BE2C (cell line): Measurements from ENCODE around the gene ZNF329.

ENCODE experiments used
- DNase-seq: peaks from one replicate; pipeline ENCODE4 v3.0.0-alpha.2; 2020
- H3K27me3 ChIP-seq: fragments of 250-450 bp; sonication (Bioruptor Pico); 2 replicates; pipeline ENCODE4 v1.5.1; 2020; ENCODE audit warnings: mild to moderate bottlenecking
- H3K36me3 ChIP-seq: fragments of 250-450 bp; sonication (Bioruptor Pico); 2 replicates; pipeline ENCODE4 v1.5.1; 2020; ENCODE audit warnings: mild to moderate bottlenecking
- H3K4me1 ChIP-seq: fragments of 250-450 bp; sonication (Bioruptor Pico); 2 replicates; pipeline ENCODE4 v1.5.1; 2020
- H3K4me3 ChIP-seq: 2 replicates; pipeline ENCODE4 v1.5.1; 2011; ENCODE audit warnings: low read depth, low read length
- H3K9me3 ChIP-seq: fragments of 250-450 bp; sonication (Bioruptor Pico); 2 replicates; pipeline ENCODE4 v1.5.1; 2020
- TF ChIP-seq, protein P1 (sequence below): IDR thresholded peaks from 2 replicates; pipeline ENCODE4 v1.5.1; 2012; ENCODE audit warnings: mild to moderate bottlenecking, low read depth, low read length

Gene ZNF329

DNA sequence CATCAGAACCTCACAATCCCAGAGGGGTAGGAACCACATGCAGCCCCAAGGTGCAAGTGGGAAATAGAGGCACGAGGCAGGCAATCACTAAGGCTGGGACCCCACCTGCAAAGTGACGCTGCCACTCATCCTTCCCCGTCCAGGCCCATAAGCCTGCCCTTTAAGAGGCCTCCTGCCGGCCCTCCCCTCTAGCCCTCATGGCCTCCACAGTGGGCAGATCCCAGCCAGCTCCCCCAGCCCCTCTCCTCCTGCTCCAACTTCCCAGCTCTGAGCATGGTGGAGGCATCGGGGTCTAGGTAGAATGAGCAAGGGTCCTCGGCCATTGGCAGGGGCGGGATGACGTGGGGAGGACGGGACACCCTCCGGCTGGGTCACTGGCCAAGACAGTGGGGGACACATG, 55.3 kb downstream of the ZNF329 start:
- H3K36me3 ChIP-seq: no peaks in the 10 kb centered on the region
- no peak overlapping the region for H3K4me3 ChIP-seq
- H3K27me3 ChIP-seq: no peaks in the 10 kb centered on the region
- H3K9me3 ChIP-seq: peaks cover 6% of the 10 kb centered on the region; the same call in 1 of the 2 replicates
- DNase-seq: no peak
- H3K4me1 ChIP-seq: no peaks in the 10 kb centered on the region
- TF ChIP-seq, protein P1, sequence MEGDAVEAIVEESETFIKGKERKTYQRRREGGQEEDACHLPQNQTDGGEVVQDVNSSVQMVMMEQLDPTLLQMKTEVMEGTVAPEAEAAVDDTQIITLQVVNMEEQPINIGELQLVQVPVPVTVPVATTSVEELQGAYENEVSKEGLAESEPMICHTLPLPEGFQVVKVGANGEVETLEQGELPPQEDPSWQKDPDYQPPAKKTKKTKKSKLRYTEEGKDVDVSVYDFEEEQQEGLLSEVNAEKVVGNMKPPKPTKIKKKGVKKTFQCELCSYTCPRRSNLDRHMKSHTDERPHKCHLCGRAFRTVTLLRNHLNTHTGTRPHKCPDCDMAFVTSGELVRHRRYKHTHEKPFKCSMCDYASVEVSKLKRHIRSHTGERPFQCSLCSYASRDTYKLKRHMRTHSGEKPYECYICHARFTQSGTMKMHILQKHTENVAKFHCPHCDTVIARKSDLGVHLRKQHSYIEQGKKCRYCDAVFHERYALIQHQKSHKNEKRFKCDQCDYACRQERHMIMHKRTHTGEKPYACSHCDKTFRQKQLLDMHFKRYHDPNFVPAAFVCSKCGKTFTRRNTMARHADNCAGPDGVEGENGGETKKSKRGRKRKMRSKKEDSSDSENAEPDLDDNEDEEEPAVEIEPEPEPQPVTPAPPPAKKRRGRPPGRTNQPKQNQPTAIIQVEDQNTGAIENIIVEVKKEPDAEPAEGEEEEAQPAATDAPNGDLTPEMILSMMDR: no peak

DNA sequence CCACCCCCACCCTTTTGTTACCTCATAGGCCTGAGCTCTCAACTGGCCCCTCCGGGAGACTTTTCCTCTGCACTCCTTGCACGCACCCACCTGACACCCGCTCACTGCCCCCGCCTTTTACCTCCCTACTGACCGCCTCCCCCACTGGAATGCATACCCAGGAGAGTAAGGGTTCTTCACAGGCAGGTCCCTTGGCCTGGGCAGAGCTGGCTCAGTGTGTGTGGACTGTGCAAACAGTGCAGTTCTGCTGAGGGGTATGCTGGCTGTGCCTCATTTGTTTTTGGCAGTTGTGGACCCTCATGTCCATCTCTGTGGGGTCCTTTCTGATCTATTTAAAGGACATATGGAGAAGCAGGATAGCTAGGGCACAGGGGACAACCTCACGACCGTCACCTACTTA, 57.5 kb downstream of the ZNF329 start:
- Histone ChIP-seq H3K4me1 (no peaks in the 10 kb centered on the region), H3K36me3 (no peaks in the 10 kb centered on the region), H3K27me3 (no peaks in the 10 kb centered on the region), H3K9me3 (peaks cover 11% of the 10 kb centered on the region; the same call in 1 of the 2 replicates), H3K4me3 (no peak overlapping the region)
- no peak for DNase-seq
- TF ChIP-seq, protein P1: no peak

DNA sequence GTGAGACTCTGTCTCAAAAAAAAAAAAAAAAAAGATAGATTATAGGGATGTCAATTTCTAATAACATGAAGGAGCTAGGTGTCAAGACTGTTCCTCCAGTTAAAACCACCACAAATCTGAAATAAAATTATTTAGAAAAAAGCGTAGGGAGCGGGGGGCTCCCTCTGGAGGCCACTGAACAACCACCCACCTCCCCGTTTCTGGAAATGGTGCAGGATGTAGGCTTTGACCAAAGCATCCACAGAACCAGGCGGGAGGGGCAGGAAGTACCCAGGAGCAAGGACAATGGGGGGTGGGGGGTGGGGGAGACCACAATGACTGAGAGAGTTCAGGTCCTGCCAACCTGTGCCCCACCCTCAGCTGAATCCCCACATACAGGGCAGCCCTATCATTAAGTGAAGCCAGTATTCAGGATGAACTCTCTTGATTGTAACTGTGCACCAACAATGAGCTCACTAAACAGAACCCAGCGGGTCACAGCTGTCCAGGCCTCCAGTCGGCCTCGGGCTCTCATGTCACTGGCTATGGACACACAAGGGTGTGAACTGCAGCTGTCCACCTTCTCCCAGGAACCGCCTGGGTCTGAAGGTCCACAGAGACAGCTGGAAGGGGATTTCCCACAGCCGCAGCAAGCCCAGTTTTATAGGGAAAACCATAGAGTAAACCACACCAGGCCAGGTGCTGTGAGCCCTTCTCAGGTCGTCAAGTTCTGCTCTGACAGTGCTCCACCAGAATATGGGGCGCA, 59.2 kb downstream of the ZNF329 start:
- no peaks in the 10 kb centered on the region for H3K27me3 ChIP-seq
- H3K9me3 ChIP-seq: peaks cover 4% of the 10 kb centered on the region
- H3K36me3 ChIP-seq: no peaks in the 10 kb centered on the region
- TF ChIP-seq, protein P1: no peak
- no peak overlapping the region for H3K4me3 ChIP-seq
- H3K4me1 ChIP-seq: no peaks in the 10 kb centered on the region
- no peak for DNase-seq

DNA sequence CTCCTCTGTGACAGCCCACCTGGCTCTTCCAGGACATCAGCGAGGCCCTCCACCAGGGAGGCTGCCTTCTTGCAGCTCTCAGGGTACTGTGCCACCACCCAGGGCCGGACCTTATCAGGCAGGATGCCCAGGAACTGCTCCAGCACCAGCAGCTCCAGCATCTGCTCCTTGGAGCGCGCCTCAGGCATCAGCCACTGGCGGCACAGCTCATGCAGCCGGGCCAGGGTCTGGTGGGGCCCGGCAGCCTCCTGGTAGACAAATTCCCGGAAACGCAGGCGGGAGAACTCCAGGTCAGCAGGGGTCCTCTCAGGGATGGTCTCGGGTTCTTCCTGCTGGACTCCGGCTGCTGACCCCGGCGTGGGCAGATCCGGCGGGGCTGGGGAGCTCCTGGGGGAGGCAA, 60.7 kb downstream of the ZNF329 start:
- no peak for DNase-seq
- H3K27me3 ChIP-seq: no peaks in the 10 kb centered on the region
- TF ChIP-seq, protein P1: no peak
- H3K4me1 ChIP-seq: no peaks in the 10 kb centered on the region
- H3K36me3 ChIP-seq: no peaks in the 10 kb centered on the region
- no peak overlapping the region for H3K4me3 ChIP-seq
- peaks cover 4% of the 10 kb centered on the region for H3K9me3 ChIP-seq

DNA sequence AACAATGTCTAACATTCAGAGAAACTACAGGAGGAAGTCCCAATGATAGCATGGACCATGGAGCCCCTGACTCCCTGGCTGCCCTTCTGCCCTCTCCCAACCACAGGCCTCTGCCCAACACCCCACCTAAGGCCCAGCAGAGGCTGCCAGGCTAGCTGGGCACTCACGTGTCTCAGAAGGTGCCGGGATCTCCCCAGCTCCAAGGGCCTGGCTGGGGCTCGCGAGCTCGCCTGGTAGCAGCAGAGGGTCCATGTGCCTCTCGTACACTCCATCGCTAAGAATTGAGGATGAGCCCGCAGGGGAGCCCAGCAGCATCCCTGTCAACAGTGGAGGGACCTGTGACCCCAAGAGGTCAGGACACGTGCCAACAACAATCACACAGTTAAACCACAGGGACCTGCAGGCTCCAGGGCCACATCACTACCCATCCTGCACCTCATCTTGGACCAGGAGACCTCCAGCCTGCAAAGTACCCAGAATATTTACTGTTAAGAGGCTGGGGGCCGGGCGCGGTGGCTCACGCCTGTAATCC, 62.0 kb downstream of the ZNF329 start:
- no peak for DNase-seq
- TF ChIP-seq, protein P1: no peak
- peaks cover 4% of the 10 kb centered on the region for H3K9me3 ChIP-seq
- H3K4me1 ChIP-seq: no peaks in the 10 kb centered on the region
- H3K27me3 ChIP-seq: no peaks in the 10 kb centered on the region
- H3K4me3 ChIP-seq: no peak overlapping the region
- no peaks in the 10 kb centered on the region for H3K36me3 ChIP-seq

DNA sequence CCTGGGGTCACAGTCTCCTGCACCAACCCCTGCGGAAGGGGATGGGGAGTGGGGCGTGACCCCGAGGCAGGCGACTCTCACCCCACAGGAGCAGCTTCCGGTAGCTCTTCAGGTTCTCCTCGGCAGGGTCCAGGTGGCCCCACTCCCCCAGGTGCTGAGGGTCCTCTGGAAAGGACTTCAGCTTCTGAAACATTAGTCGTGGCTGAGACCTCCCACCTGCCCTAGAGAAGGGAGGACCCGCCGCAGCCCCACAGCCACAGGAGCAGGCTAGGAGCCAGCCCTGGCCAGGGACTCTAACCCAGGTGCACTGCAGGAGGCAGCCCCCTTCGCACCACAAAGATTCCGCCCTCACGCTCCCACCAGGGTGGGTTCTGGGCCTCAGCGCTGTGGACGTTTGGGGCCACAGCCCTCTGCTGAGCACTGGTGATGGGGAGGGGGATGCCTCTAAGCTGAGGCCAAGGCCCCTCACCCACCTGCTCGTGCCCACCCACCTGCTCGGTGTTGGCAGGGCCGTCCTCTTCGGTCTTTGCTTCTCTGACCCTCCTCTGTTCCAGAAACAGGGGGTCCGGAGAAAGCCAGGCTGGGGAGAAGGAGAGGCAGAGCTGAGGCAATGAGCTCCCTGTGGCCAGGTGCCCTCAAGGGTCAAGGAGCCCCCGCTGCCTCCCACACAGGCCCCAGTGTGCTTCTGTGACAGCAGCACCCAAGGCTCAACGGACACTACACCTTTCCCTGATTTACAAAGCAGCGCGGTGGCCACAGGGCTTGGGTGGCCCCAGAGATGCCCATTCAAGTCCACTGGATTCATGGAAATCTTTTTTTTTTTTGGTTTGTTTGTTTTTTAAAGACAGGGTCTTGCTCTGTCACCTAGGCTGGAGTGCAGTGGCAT, 63.5 kb downstream of the ZNF329 start:
- no peaks in the 10 kb centered on the region for H3K27me3 ChIP-seq
- DNase-seq: no peak
- no peak overlapping the region for H3K4me3 ChIP-seq
- no peaks in the 10 kb centered on the region for H3K4me1 ChIP-seq
- H3K36me3 ChIP-seq: no peaks in the 10 kb centered on the region
- TF ChIP-seq, protein P1: no peak
- peaks cover 4% of the 10 kb centered on the region for H3K9me3 ChIP-seq
